Endothelial cell (in vitro differentiated cells): ENCODE results near the gene ZNF418. TPM values are rescaled to one million over a fixed set of nuclear protein-coding genes. Genes with fewer than 3 reads are reported as not detected.
A peak's percentile ranks its signal among the peaks of the same experiment; 100 is the strongest.

Experiments
- DNase-seq: peaks from one replicate; pipeline ENCODE4 v3.0.0; 2021; ENCODE audit warnings: low spot score
- H3K27ac Mint-ChIP-seq: one replicate; pipeline ENCODE4 v1.8.0; 2021; ENCODE audit warnings: mixed read lengths, inconsistent platforms; ENCODE audit not compliant: unreplicated experiment
- H3K27me3 Mint-ChIP-seq: one replicate; pipeline ENCODE4 v1.8.0; 2021; ENCODE audit warnings: mild to moderate bottlenecking, moderate library complexity, mixed read lengths, inconsistent platforms; ENCODE audit not compliant: unreplicated experiment
- H3K36me3 Mint-ChIP-seq: one replicate; pipeline ENCODE4 v1.8.0; 2021; ENCODE audit warnings: mild to moderate bottlenecking, low read depth, mixed read lengths, inconsistent platforms; ENCODE audit not compliant: unreplicated experiment
- H3K4me1 Mint-ChIP-seq: one replicate; pipeline ENCODE4 v1.8.0; 2021; ENCODE audit warnings: mild to moderate bottlenecking, mixed read lengths, inconsistent platforms; ENCODE audit not compliant: unreplicated experiment
- H3K4me3 Mint-ChIP-seq: one replicate; pipeline ENCODE4 v1.8.0; 2021; ENCODE audit warnings: mild to moderate bottlenecking, mixed read lengths, inconsistent platforms; ENCODE audit not compliant: unreplicated experiment
- H3K9me3 Mint-ChIP-seq: one replicate; pipeline ENCODE4 v1.8.0; 2021; ENCODE audit warnings: mixed read lengths, inconsistent platforms; ENCODE audit not compliant: unreplicated experiment
- CTCF ChIP-seq: fragments of 200-600 bp; sonication (generic); IDR thresholded peaks from one replicate; pipeline ENCODE4 v1.5.0; 2021; ENCODE audit warnings: antibody characterized with exemption; ENCODE audit not compliant: unreplicated experiment
- long read RNA-seq: library from polyadenylated mRNA; unstranded; transcript quantifications from one replicate; pipeline ENCODE4 v2.0.0, GENCODE V29; 2020; ENCODE audit not compliant: unreplicated experiment
- total RNA-seq: library from RNA; stranded (reverse); fragmentation: NEBNext Ultra II Directional; extraction: Animal tissue kit (Norgen Biotek cat#: 25700); gene quantifications from one replicate; pipeline ENCODE4 v1.2.1, GENCODE V29; 2021; ENCODE audit not compliant: unreplicated experiment

Gene ZNF418
- total RNA-seq, result 14.0 TPM
- long read RNA-seq, partial matches to known transcripts, result 0 of 2 reads
- long read RNA-seq, other reads (novel, unspliced or antisense), result 2 of 2 reads

- H3K36me3 Mint-ChIP-seq, result peaks cover 40% of the 10 kb centered on the region
- TF ChIP-seq CTCF, result no peak
Measured at GRCh38 chr19:57934820-57935665, at the start of gene ZNF418. Gene ZNF418, minus strand, starts transcription at chr19:57935402. Its CDS starts 1,580 bp downstream, at chr19:57933822.

GRCh38 chr19:57978586-57979289 lies 43.5 kb upstream of the ZNF418 start:
- no peak for DNase-seq
- TF ChIP-seq CTCF, result no peak
- H3K4me3 Mint-ChIP-seq, result peak overlapping the region; percentile 86
- peaks cover 8% of the 10 kb centered on the region for H3K27me3 Mint-ChIP-seq
- H3K4me1 Mint-ChIP-seq, result no peaks in the 10 kb centered on the region
- H3K9me3 Mint-ChIP-seq, result peaks cover 92% of the 10 kb centered on the region
- H3K36me3 Mint-ChIP-seq, result peaks cover 96% of the 10 kb centered on the region
- no peak overlapping the region for H3K27ac Mint-ChIP-seq

More at GRCh38 chr19:57934820-57935665, at the start of gene ZNF418:
- peak; percentile 65 for DNase-seq
- Mint-ChIP-seq H3K9me3 (no peaks in the 10 kb centered on the region), H3K4me3 (peak within 1 kb of the TSS; percentile 98), H3K27ac (peak within 1 kb of the TSS; percentile 61), H3K4me1 (peaks cover 11% of the 10 kb centered on the region), H3K27me3 (no peaks in the 10 kb centered on the region)

GRCh38 chr19:57974434-57974833 lies 39.2 kb upstream of the ZNF418 start, which contains the start of gene C19orf18:
Gene C19orf18, minus strand, starts transcription at chr19:57974534. Its CDS starts 102 bp downstream, at chr19:57974432.
- no peak for DNase-seq
- H3K27ac Mint-ChIP-seq, result no peak within 1 kb of the TSS
- H3K4me1 Mint-ChIP-seq, result no peaks in the 10 kb centered on the region
- peaks cover 73% of the 10 kb centered on the region for H3K9me3 Mint-ChIP-seq
- H3K27me3 Mint-ChIP-seq, result peaks cover 4% of the 10 kb centered on the region
- no peak for TF ChIP-seq CTCF
- peaks cover 74% of the 10 kb centered on the region for H3K36me3 Mint-ChIP-seq
- H3K4me3 Mint-ChIP-seq, result peak within 1 kb of the TSS; percentile 85

- TF ChIP-seq CTCF, result no peak
- Mint-ChIP-seq H3K27me3 (no peaks in the 10 kb centered on the region), H3K4me1 (no peaks in the 10 kb centered on the region), H3K36me3 (peaks cover 33% of the 10 kb centered on the region), H3K27ac (no peak overlapping the region), H3K4me3 (no peak overlapping the region), H3K9me3 (peaks cover 43% of the 10 kb centered on the region)
- DNase-seq, result no peak
Measured at GRCh38 chr19:57964761-57965160, 29.6 kb upstream of the ZNF418 start.
